K562 (cell line): ENCODE data around the gene P4HB. TPM values are rescaled to one million over a fixed set of nuclear protein-coding genes. Genes with fewer than 3 reads are reported as not detected.

Experiments used
- ATAC-seq: fragments of 200-7000 bp; cut with Tn5 transposase; 3 replicates; pipeline ENCODE4 v1.9.1; 2020; ENCODE audit warnings: moderate library complexity
- BruUV-seq: library from RNA; stranded (reverse); fragments of 400-500 nt; replicated peaks from 2 replicates; lab custom pipeline; 2021; lab: Mats Ljungman, UMichigan
- CTCF ChIA-PET: fragments of 300-600 bp; formaldehyde crosslinking; extraction: SDS; loops from one replicate; lab custom pipeline; 2021; ENCODE audit warnings: low intra/inter-chr PET ratio; lab: Yijun Ruan, JAX
- POLR2A ChIA-PET: fragments of 300-600, 350-650 bp; sonication (Branson Sonifier 250); formaldehyde crosslinking; extraction: SDS; loops from one replicate; lab custom pipeline; 2021; ENCODE audit warnings: antibody characterized with exemption, inconsistent platforms; lab: Yijun Ruan, JAX
- DNase-seq, 4 experiments: peaks; one replicate each; pipeline versions ENCODE4 v3.0.0 to v3.0.0-alpha.2; 2011 to 2018; ENCODE audit warnings: low spot score in 3 of 4, mixed read lengths in 3 of 4; ENCODE audit errors: extremely low read depth in 1 of 4
- FAIRE-seq: peaks from 2 replicates; lab custom pipeline; 2011; peaks lifted over from hg19 to GRCh38; lab: Jason Lieb, UNC
- H2AFZ ChIP-seq: 2 replicates; pipeline ENCODE4 v1.6.0; 2011; ENCODE audit warnings: low read depth, low read length, control low read depth, inconsistent platforms
- H3K27ac ChIP-seq: fragments of 200-600 bp; 3 replicates; pipeline ENCODE4 v1.8.0; 2011; ENCODE audit warnings: low read depth, mild to moderate bottlenecking, control low read depth, inconsistent platforms, low read length, moderate library complexity, mixed read lengths; ENCODE audit errors: extremely low read depth
- H3K27me3 ChIP-seq, 2 experiments: fragments of 300-600 bp in 1 of 2; 2 replicates in 1 of 2; 3 replicates in 1 of 2; pipeline versions ENCODE4 v1.6.0 to v1.8.0; 2011; ENCODE audit warnings: inconsistent platforms in 2 of 2, low read length in 2 of 2, mild to moderate bottlenecking in 1 of 2, mixed read lengths in 1 of 2, moderate library complexity in 1 of 2; ENCODE audit not compliant: control insufficient read depth in 2 of 2, insufficient read depth in 2 of 2
- H3K36me3 ChIP-seq: fragments of 300-600 bp; 3 replicates; pipeline ENCODE4 v1.8.0; 2011; ENCODE audit warnings: mild to moderate bottlenecking, low read length, inconsistent platforms; ENCODE audit not compliant: control insufficient read depth, insufficient read depth
- H3K4me1 ChIP-seq, 2 experiments: fragments of 200-600 bp in 1 of 2; replicated peaks in 1 of 2; 2 replicates in 1 of 2; 3 replicates in 1 of 2; pipeline versions ENCODE4 v1.5.1 to v1.8.0; 2011; ENCODE audit warnings: inconsistent platforms in 2 of 2, low read length in 2 of 2, mild to moderate bottlenecking in 1 of 2, mixed read lengths in 1 of 2, moderate library complexity in 1 of 2; ENCODE audit not compliant: control insufficient read depth in 2 of 2, insufficient read depth in 2 of 2
- H3K4me2 ChIP-seq: 2 replicates; pipeline ENCODE4 v1.6.1; 2011; ENCODE audit warnings: low read length, control low read depth, inconsistent platforms, mixed read lengths; ENCODE audit not compliant: insufficient read depth
- H3K4me3 ChIP-seq: fragments of 200-600 bp; sonication (generic), shearing (Covaris generic); 2 replicates; pipeline ENCODE4 v1.5.1; 2016; ENCODE audit warnings: control low read depth, inconsistent platforms
- H3K79me2 ChIP-seq: fragments of 200-600 bp; 3 replicates; pipeline ENCODE4 v1.8.0; 2011; ENCODE audit warnings: low read length, inconsistent platforms; ENCODE audit not compliant: control insufficient read depth, insufficient read depth
- H3K9ac ChIP-seq, 2 experiments: 2 replicates each; pipeline versions ENCODE4 v1.6.0 to v1.6.1; 2011; ENCODE audit warnings: low read depth in 2 of 2, low read length in 2 of 2, control low read depth in 1 of 2, inconsistent platforms in 1 of 2, mild to moderate bottlenecking in 1 of 2, mixed read lengths in 1 of 2; ENCODE audit not compliant: insufficient read depth in 1 of 2
- H3K9me1 ChIP-seq: one replicate; pipeline ENCODE4 v1.6.0; 2011; ENCODE audit warnings: inconsistent platforms, mild to moderate bottlenecking, low read length, moderate library complexity; ENCODE audit not compliant: control insufficient read depth, insufficient read depth
- H3K9me3 ChIP-seq: replicated peaks from 2 replicates; pipeline ENCODE4 v1.5.1; 2011; ENCODE audit warnings: low read depth, low read length, inconsistent platforms; ENCODE audit not compliant: control insufficient read depth, insufficient read depth
- H4K20me1 ChIP-seq: replicated peaks from 2 replicates; pipeline ENCODE4 v1.6.1; 2011; ENCODE audit warnings: low read length, inconsistent platforms, mixed read lengths; ENCODE audit not compliant: control insufficient read depth, insufficient read depth
- BRF2 ChIP-seq: IDR thresholded peaks from 3 replicates; pipeline ENCODE4 v1.6.1; 2011; ENCODE audit warnings: borderline replicate concordance, mild to moderate bottlenecking; ENCODE audit not compliant: insufficient read length, insufficient read depth
- ELF2 ChIP-seq: fragments of 250-450 bp; sonication (Bioruptor Pico); IDR thresholded peaks from 2 replicates; pipeline ENCODE4 v1.5.0; 2021; ENCODE audit warnings: mild to moderate bottlenecking
- RBM25 ChIP-seq: fragments of 200-400 bp; formaldehyde crosslinking; IDR thresholded peaks from 2 replicates; pipeline ENCODE4 v1.6.1; 2018; ENCODE audit warnings: low read length, low read depth, moderate library complexity; ENCODE audit not compliant: severe bottlenecking
- STAT6 ChIP-seq: sonication (generic); formaldehyde crosslinking; IDR thresholded peaks from 2 replicates; pipeline ENCODE4 v1.8.1; 2023; ENCODE audit warnings: mild to moderate bottlenecking, missing genetic modification reagents
- TAL1 ChIP-seq: fragments of 450-650 bp; IDR thresholded peaks from 2 replicates; pipeline ENCODE4 v1.6.1; 2016; ENCODE audit warnings: mild to moderate bottlenecking
- ZBTB8A ChIP-seq: fragments of 450-650 bp; IDR thresholded peaks from 2 replicates; pipeline ENCODE4 v1.6.1; 2018; ENCODE audit warnings: mild to moderate bottlenecking, moderate library complexity; ENCODE audit not compliant: partially characterized antibody
- ZNF324 ChIP-seq: fragments of 250-450 bp; sonication (Bioruptor Pico); IDR thresholded peaks from 2 replicates; pipeline ENCODE4 v1.4.0; 2020; ENCODE audit warnings: mild to moderate bottlenecking
- ZNF644 ChIP-seq: fragments of 200-800 bp; sonication (Bioruptor generic); IDR thresholded peaks from 2 replicates; pipeline ENCODE4 v1.6.1; 2016; ENCODE audit warnings: low read depth, missing genetic modification characterization, missing compliant biosample characterization
- WGBS: fragments of 100-300 bp; shearing (Covaris generic); methylation state at CpG from one replicate; pipeline ENCODE4 v1.1.6; 2016; ENCODE audit warnings: low coverage, mixed read lengths; ENCODE audit not compliant: insufficient coverage; ENCODE audit errors: missing lambda C conversion rate; 5-methylcytosine and 5-hydroxymethylcytosine counted together
- in situ Hi-C: fragments of 300-500 bp; cut with MboI; formaldehyde crosslinking; loops from 4 replicates; pipeline ENCODE4 v1.15.0; 2018; ENCODE audit warnings: inconsistent platforms, mixed read lengths
- intact Hi-C: fragments of 100-400 bp; cut with micrococcal nuclease; formaldehyde crosslinking; loops from 2 replicates; pipeline ENCODE4 v1.14.2; 2022
- polyA plus RNA-seq, 8 experiments: library from polyadenylated mRNA; depleted of rRNA in 4 of 8; stranded (reverse) in 5 of 8; unstranded in 3 of 8; fragments of >200 nt; fragmentation: Nextera tagmentation in 2 of 8; fragmentation: Illumina TruSeq in 1 of 8; extraction: Ambion mirVana in 2 of 8; extraction: Trizol in 1 of 8; gene quantifications; 2 replicates each; pipeline versions ENCODE4 v1.2.1 to v1.2.3, GENCODE V29; 2011 to 2014; ENCODE audit warnings: inconsistent platforms in 1 of 8, missing spikeins in 1 of 8
- total RNA-seq, 7 experiments: library from RNA; depleted of rRNA in 6 of 7; stranded (reverse); fragments of >200 nt in 6 of 7; fragmentation: Illumina TruSeq in 2 of 7; extraction: Trizol in 2 of 7; gene quantifications; 2 replicates each; pipeline versions ENCODE4 v1.2.1 to v1.2.3, GENCODE V29; 2011 to 2021; ENCODE audit warnings: low replicate concordance in 1 of 7

P4HB gene
- total and polyA plus RNA-seq, 9 of the 15 experiments (the other 6 are each of a cell fraction or from before 2014, with no cell fraction given): 4.4 to 645 (median 325) TPM

GRCh38 chr17:81829858-81830257, 30.5 kb downstream of the P4HB start:
- H3K79me2 ChIP-seq: peaks cover 28% of the 10 kb centered on the region; the same call in 2 of the 3 replicates
- ATAC-seq (no peak), FAIRE-seq (no peak), DNase-seq (no peak)
- ChIA-PET CTCF (no interaction called here), POLR2A (interaction anchor here (0.6 kb wide), 1 partner anchor 425 kb away, joined by 4 read pairs; no protein-coding TSS in a partner anchor)
- no peak overlapping the region for H3K27ac ChIP-seq
- no peaks in the 10 kb centered on the region for H4K20me1 ChIP-seq
- no peaks in the 10 kb centered on the region for H3K27me3 ChIP-seq
- BruUV-seq: no TSS peak
- H3K9me3 ChIP-seq: no peaks in the 10 kb centered on the region
- no peak overlapping the region for H3K4me2 ChIP-seq
- H3K4me1 ChIP-seq: peaks cover 25 to 69% of the 10 kb centered on the region in 2 experiments
- H2AFZ ChIP-seq: no peak overlapping the region
- H3K9me1 ChIP-seq: no peaks in the 10 kb centered on the region
- TF ChIP-seq TAL1: no peak
- TF ChIP-seq ZNF324 (CRISPR knock-in tag): no peak
- TF ChIP-seq ZBTB8A: no peak
- no peak for TF ChIP-seq STAT6 (CRISPR knock-in tag)
- TF ChIP-seq RBM25: no peak
- no peak for TF ChIP-seq ELF2 (CRISPR knock-in tag)
- no peak for TF ChIP-seq BRF2
- TF ChIP-seq ZNF644 (tag): no peak
- in situ Hi-C loops (no loop called here), intact Hi-C loops (no loop called here)
- 93% methylated on average over 6 of the region's 6 CpGs for WGBS
- no peak overlapping the region for H3K4me3 ChIP-seq
- H3K36me3 ChIP-seq: no peaks in the 10 kb centered on the region
- H3K9ac ChIP-seq: peak overlapping the region in 1 of 2 experiments; percentile 18; a peak in 1 of 4 replicates
